IMR-90 (cell line): ENCODE results near the gene OVOL3. TPM values are rescaled to one million over a fixed set of nuclear protein-coding genes. Genes with fewer than 3 reads are reported as not detected.

ENCODE experiments used
- ATAC-seq: fragments of 200-7000 bp; cut with Tn5 transposase; 2 replicates; pipeline ENCODE4 v1.9.1; 2020; ENCODE audit warnings: low read depth, mild to moderate bottlenecking, moderate library complexity
- BruUV-seq: library from RNA; stranded (reverse); fragments of 400-500 nt; replicated peaks from 2 replicates; lab custom pipeline; 2021; lab: Mats Ljungman, UMichigan
- CTCF ChIA-PET: fragments of 300-600 bp; formaldehyde crosslinking; extraction: SDS; loops from one replicate; lab custom pipeline; 2021; ENCODE audit warnings: antibody characterized with exemption; lab: Yijun Ruan, JAX
- POLR2A ChIA-PET: fragments of 300-600 bp; sonication (Branson Sonifier 250); formaldehyde crosslinking; loops from one replicate; lab custom pipeline; 2022; ENCODE audit warnings: antibody characterized with exemption; ENCODE audit not compliant: unreplicated experiment; lab: Charles Lee
- DNase-seq: peaks from one replicate; pipeline ENCODE4 v3.0.0; 2013
- H2AFZ ChIP-seq: replicated peaks from 2 replicates; pipeline ENCODE3; 2013; ENCODE audit warnings: low read length, mild to moderate bottlenecking; ENCODE audit not compliant: poor library complexity
- H2AK5ac ChIP-seq: 2 replicates; pipeline ENCODE4 v1.6.1; 2013; ENCODE audit warnings: low read depth, low read length, inconsistent platforms
- H2AK9ac ChIP-seq: replicated peaks from 2 replicates; pipeline ENCODE3; 2013; ENCODE audit warnings: mild to moderate bottlenecking, low read depth, low read length, moderate library complexity; ENCODE audit not compliant: poor library complexity
- H2BK120ac ChIP-seq: 2 replicates; pipeline ENCODE4 v1.6.1; 2013; ENCODE audit warnings: low read depth, low read length, inconsistent platforms
- H2BK15ac ChIP-seq: 3 replicates; pipeline ENCODE4 v1.6.1; 2013; ENCODE audit warnings: low read depth, low read length, inconsistent platforms
- H2BK20ac ChIP-seq: 2 replicates; pipeline ENCODE4 v1.6.1; 2013; ENCODE audit warnings: low read depth, mild to moderate bottlenecking, inconsistent platforms, low read length, moderate library complexity
- H2BK5ac ChIP-seq: 2 replicates; pipeline ENCODE4 v1.6.1; 2013; ENCODE audit warnings: mild to moderate bottlenecking, low read depth, low read length, inconsistent platforms; ENCODE audit not compliant: poor library complexity, severe bottlenecking
- H3K14ac ChIP-seq: replicated peaks from 2 replicates; pipeline ENCODE4 v1.6.1; 2013; ENCODE audit warnings: low read depth, low read length, inconsistent platforms
- H3K18ac ChIP-seq: 2 replicates; pipeline ENCODE4 v1.6.1; 2013; ENCODE audit warnings: low read depth, low read length, control low read depth
- H3K23ac ChIP-seq: 2 replicates; pipeline ENCODE4 v1.6.1; 2013; ENCODE audit warnings: low read depth, low read length, inconsistent platforms
- H3K27ac ChIP-seq: 2 replicates; pipeline ENCODE4 v1.5.1; 2013; ENCODE audit warnings: mild to moderate bottlenecking, control low read depth, low read length; ENCODE audit not compliant: insufficient read depth
- H3K27me3 ChIP-seq: 2 replicates; pipeline ENCODE4 v1.6.1; 2013; ENCODE audit warnings: low read length; ENCODE audit not compliant: control insufficient read depth, insufficient read depth
- H3K36me3 ChIP-seq: 2 replicates; pipeline ENCODE4 v1.6.1; 2013; ENCODE audit warnings: low read length, mixed read lengths; ENCODE audit not compliant: control insufficient read depth, insufficient read depth
- H3K4ac ChIP-seq: 2 replicates; pipeline ENCODE4 v1.6.1; 2013; ENCODE audit warnings: low read depth, low read length, inconsistent platforms
- H3K4me1 ChIP-seq: 2 replicates; pipeline ENCODE4 v1.6.1; 2013; ENCODE audit warnings: low read length, mixed read lengths; ENCODE audit not compliant: control insufficient read depth, insufficient read depth
- H3K4me2 ChIP-seq: 2 replicates; pipeline ENCODE4 v1.6.1; 2013; ENCODE audit warnings: low read depth, mild to moderate bottlenecking, control low read depth, low read length, moderate library complexity
- H3K4me3 ChIP-seq: 2 replicates; pipeline ENCODE4 v1.5.1; 2013; ENCODE audit warnings: low read depth, mild to moderate bottlenecking, control low read depth, low read length, moderate library complexity; ENCODE audit not compliant: insufficient read depth
- H3K56ac ChIP-seq: 2 replicates; pipeline ENCODE4 v1.6.1; 2013; ENCODE audit warnings: low read length, inconsistent platforms; ENCODE audit not compliant: insufficient read depth; ENCODE audit errors: extremely low read depth
- H3K79me1 ChIP-seq, 2 experiments: 2 replicates each; pipeline ENCODE4 v1.6.1; 2013; ENCODE audit warnings: low read length in 2 of 2, inconsistent platforms in 1 of 2, low read depth in 1 of 2
- H3K9ac ChIP-seq: 2 replicates; pipeline ENCODE4 v1.6.1; 2013; ENCODE audit warnings: low read depth, low read length, control low read depth
- H3K9me1 ChIP-seq: 2 replicates; pipeline ENCODE4 v1.6.1; 2013; ENCODE audit warnings: low read length, inconsistent platforms; ENCODE audit not compliant: insufficient read depth
- H3K9me3 ChIP-seq: 2 replicates; pipeline ENCODE4 v1.6.1; 2013; ENCODE audit warnings: low read length; ENCODE audit not compliant: control insufficient read depth, insufficient read depth
- H4K20me1 ChIP-seq: 2 replicates; pipeline ENCODE4 v1.6.1; 2013; ENCODE audit warnings: low read length, inconsistent platforms; ENCODE audit not compliant: insufficient read depth
- H4K5ac ChIP-seq: 2 replicates; pipeline ENCODE4 v1.6.1; 2013; ENCODE audit warnings: mild to moderate bottlenecking, low read depth, low read length, control low read depth
- H4K8ac ChIP-seq, 2 experiments: 2 replicates each; pipeline ENCODE4 v1.6.1; 2013; ENCODE audit warnings: low read depth in 2 of 2, low read length in 2 of 2, control low read depth in 1 of 2, inconsistent platforms in 1 of 2
- H4K91ac ChIP-seq: 2 replicates; pipeline ENCODE4 v1.6.1; 2013; ENCODE audit warnings: low read depth, low read length, inconsistent platforms; ENCODE audit not compliant: insufficient read depth
- BHLHE40 ChIP-seq: fragments of 150-350 bp; IDR thresholded peaks from 2 replicates; pipeline ENCODE4 v1.6.1; 2016; ENCODE audit warnings: mild to moderate bottlenecking, low read depth, low read length
- CHD1 ChIP-seq: IDR thresholded peaks from 2 replicates; pipeline ENCODE4 v1.6.1; 2012; ENCODE audit warnings: low read depth, low read length, improper control_type of control experiment
- ELK1 ChIP-seq: fragments of 150-350 bp; IDR thresholded peaks from 2 replicates; pipeline ENCODE4 v1.6.1; 2016; ENCODE audit warnings: low read depth, mild to moderate bottlenecking, low read length, moderate library complexity, borderline replicate concordance
- FOS ChIP-seq: fragments of 150-350 bp; IDR thresholded peaks from 2 replicates; pipeline ENCODE4 v1.6.1; 2016; ENCODE audit warnings: low read depth, low read length
- MAFK ChIP-seq: IDR thresholded peaks from 2 replicates; pipeline ENCODE4 v1.6.1; 2012; ENCODE audit warnings: low read depth, low read length, improper control_type of control experiment
- MAZ ChIP-seq: IDR thresholded peaks from 2 replicates; pipeline ENCODE4 v1.6.1; 2012; ENCODE audit warnings: low read depth, mild to moderate bottlenecking, low read length, improper control_type of control experiment, moderate library complexity, borderline replicate concordance
- MXI1 ChIP-seq: IDR thresholded peaks from 2 replicates; pipeline ENCODE4 v1.6.1; 2012; ENCODE audit warnings: low read depth, mild to moderate bottlenecking, low read length, moderate library complexity, borderline replicate concordance
- NFE2L2 ChIP-seq: fragments of 150-350 bp; IDR thresholded peaks from 2 replicates; pipeline ENCODE4 v1.6.1; 2016; ENCODE audit warnings: low read depth, mild to moderate bottlenecking, low read length
- POLR2A ChIP-seq: IDR thresholded peaks from 2 replicates; pipeline ENCODE4 v1.6.1; 2012; ENCODE audit warnings: mild to moderate bottlenecking, low read depth, low read length
- RAD21 ChIP-seq: IDR thresholded peaks from 2 replicates; pipeline ENCODE4 v1.6.1; 2012; ENCODE audit warnings: low read length, improper control_type of control experiment
- RFX5 ChIP-seq: IDR thresholded peaks from 2 replicates; pipeline ENCODE4 v1.8.0; 2012; ENCODE audit warnings: low read depth, mild to moderate bottlenecking, low read length, moderate library complexity
- SMC3 ChIP-seq: fragments of 150-350 bp; IDR thresholded peaks from 2 replicates; pipeline ENCODE4 v1.6.1; 2016; ENCODE audit warnings: low read depth, mild to moderate bottlenecking, antibody characterized with exemption, low read length, moderate library complexity
- USF2 ChIP-seq: fragments of 150-350 bp; IDR thresholded peaks from 2 replicates; pipeline ENCODE4 v1.6.1; 2017; ENCODE audit warnings: mild to moderate bottlenecking, antibody characterized with exemption, low read length, low read depth
- WGBS, 2 experiments: methylation state at CpG; one replicate each; pipeline versions ENCODE4 v1.1.5 to v1.1.7; 2013; ENCODE audit warnings: missing lambda C conversion rate in 2 of 2; ENCODE audit not compliant: insufficient read length in 1 of 2; ENCODE audit errors: extremely low coverage in 2 of 2; 5-methylcytosine and 5-hydroxymethylcytosine counted together
- dilution Hi-C: fragments of 300-500 bp; cut with HindIII; formaldehyde crosslinking; loops from one replicate; pipeline ENCODE4 v1.14.3; 2018; ENCODE audit warnings: low sequenced_read_pairs; ENCODE audit not compliant: unreplicated experiment
- in situ Hi-C: fragments of 300-500 bp; cut with MboI; formaldehyde crosslinking; loops from 3 replicates; pipeline ENCODE4 v1.14.3; 2019; ENCODE audit warnings: low sequenced_read_pairs, inconsistent platforms, mixed read lengths
- intact Hi-C: fragments of 100-400 bp; cut with micrococcal nuclease; formaldehyde crosslinking; loops from 2 replicates; pipeline ENCODE4 v1.10.0; 2022
- polyA plus RNA-seq, 3 experiments: library from polyadenylated mRNA; depleted of rRNA; stranded (reverse); fragments of >200 nt; gene quantifications; 2 replicates each; pipeline ENCODE4 v1.2.3, GENCODE V29; 2012; ENCODE audit warnings: low replicate concordance in 1 of 3
- total RNA-seq: library from RNA; depleted of rRNA; stranded (reverse); fragments of >200 nt; gene quantifications from 2 replicates; pipeline ENCODE4 v1.2.3, GENCODE V29; 2012

Gene OVOL3
- total and polyA plus RNA-seq, 2 of the 4 experiments (the other 2 are of a cell fraction), result not detected

- Histone ChIP-seq H3K27ac (peak within 1 kb of the TSS; percentile 71), H3K4me3 (peak within 1 kb of the TSS; percentile 63), H3K14ac (peak within 1 kb of the TSS; percentile 88), H3K36me3 (peaks cover 21% of the 10 kb centered on the region), H3K56ac (peak within 1 kb of the TSS; percentile 82), H3K4ac (peak within 1 kb of the TSS; percentile 96), H4K20me1 (peaks cover 10% of the 10 kb centered on the region), H2AFZ (peak within 1 kb of the TSS; percentile 100), H3K4me2 (peak within 1 kb of the TSS; percentile 94), H4K5ac (peak within 1 kb of the TSS; percentile 65), H3K23ac (peak within 1 kb of the TSS; percentile 62), H2AK9ac (peak within 1 kb of the TSS; percentile 99), H4K91ac (peak within 1 kb of the TSS; percentile 84), H3K9me3 (no peaks in the 10 kb centered on the region), H3K9ac (peak within 1 kb of the TSS; percentile 83), H2BK5ac (peak within 1 kb of the TSS; percentile 83), H3K9me1 (0 out of 2 replicates have a peak, but pooled peaks cover 6% of the 10 kb centered on the region), H4K8ac (peak within 1 kb of the TSS; percentile 48 to 97), H2BK120ac (peak within 1 kb of the TSS; percentile 79), H3K18ac (peak within 1 kb of the TSS; percentile 35; the same call in 1 of the 2 replicates), H3K79me1 (peaks cover 27 to 60% of the 10 kb centered on the region in 2 experiments), H2BK20ac (peak within 1 kb of the TSS; percentile 40; the same call in 1 of the 2 replicates), H3K27me3 (no peaks in the 10 kb centered on the region), H2BK15ac (peak within 1 kb of the TSS; percentile 76; the same call in 2 of the 3 replicates), H2AK5ac (peak within 1 kb of the TSS; percentile 65; the same call in 1 of the 2 replicates), H3K4me1 (peaks cover 7% of the 10 kb centered on the region)
- TF ChIP-seq MAZ (peak; percentile 54; the same call in 1 of the 2 replicates), CHD1 (no peak), RAD21 (no peak), USF2 (peak; percentile 87), ELK1 (no peak), RFX5 (no peak), FOS (no peak; the same call in 1 of the 2 replicates), MAFK (no peak), POLR2A (peak; percentile 43), MXI1 (peak; percentile 98), SMC3 (no peak), NFE2L2 (no peak), BHLHE40 (peak; percentile 93)
- dilution Hi-C loops (no loop called here), intact Hi-C loops (loop anchor here (2.0 kb wide), 2 partner anchors 26 to 54 kb away; partner anchors contain the start of gene CAPNS1), in situ Hi-C loops (no loop called here)
- no TSS peak for BruUV-seq
- WGBS, 2 experiments, result 0% methylated on average over 22 of the region's 60 CpGs; no CpG with 5 or more reads in 1 of the 2 experiments
- ATAC-seq, result peak; percentile 93
- POLR2A ChIA-PET, result no interaction called here
- CTCF ChIA-PET, result interaction anchor here (2.3 to 3.5 kb wide), 2 partner anchors 13 to 54 kb away, joined by 6 to 14 read pairs; no protein-coding TSS in a partner anchor
- peak; percentile 100 for DNase-seq
Observed at GRCh38 chr19:36114721-36115452, 3.9 kb downstream of the OVOL3 start, which contains the start of gene POLR2I. POLR2I (minus strand) TSS chr19:36114875; CDS start chr19:36114856, 19 bp downstream.
